PC-9 (cell line): ENCODE data around the gene OSBPL6. TPM values are rescaled to one million over a fixed set of nuclear protein-coding genes. Genes with fewer than 3 reads are reported as not detected.

Experiments used
- BruUV-seq: library from RNA; stranded (reverse); fragments of 400-500 nt; replicated peaks from 2 replicates; lab custom pipeline; 2021; lab: Mats Ljungman, UMichigan
- CTCF ChIA-PET: fragments of 300-600 bp; sonication (Branson Sonifier 250); formaldehyde crosslinking; loops from one replicate; lab custom pipeline; 2022; ENCODE audit warnings: antibody characterized with exemption; lab: Charles Lee
- POLR2A ChIA-PET: fragments of 300-600 bp; sonication (Branson Sonifier 250); formaldehyde crosslinking; loops from one replicate; lab custom pipeline; 2022; ENCODE audit warnings: antibody characterized with exemption; ENCODE audit not compliant: unreplicated experiment; lab: Charles Lee
- DNase-seq, 2 experiments: peaks; one replicate each; pipeline versions ENCODE4 v3.0.0 to v3.0.0-alpha.2; 2015 to 2022; ENCODE audit warnings: mixed read lengths in 1 of 2
- H2AFZ ChIP-seq: fragments of 200-600 bp; sonication (generic); 2 replicates; pipeline ENCODE4 v1.8.1; 2017; ENCODE audit warnings: antibody characterized with exemption
- H3F3A ChIP-seq: fragments of 200-600 bp; sonication (generic); 2 replicates; pipeline ENCODE4 v1.8.1; 2017; ENCODE audit warnings: antibody characterized with exemption, mild to moderate bottlenecking, low read depth; ENCODE audit not compliant: insufficient read depth
- H3K27ac ChIP-seq: fragments of 200-600 bp; sonication (generic); 2 replicates; pipeline ENCODE4 v1.6.1; 2016; ENCODE audit warnings: mixed run types
- H3K27me3 ChIP-seq: fragments of 200-600 bp; sonication (generic); 2 replicates; pipeline ENCODE4 v1.6.1; 2016; ENCODE audit warnings: low read depth, mixed run types; ENCODE audit not compliant: insufficient read depth
- H3K36me3 ChIP-seq: fragments of 200-600 bp; sonication (generic); 2 replicates; pipeline ENCODE4 v1.6.1; 2016; ENCODE audit warnings: low read depth, mixed run types
- H3K4me1 ChIP-seq: fragments of 200-600 bp; sonication (generic); replicated peaks from 2 replicates; pipeline ENCODE4 v1.6.1; 2016; ENCODE audit warnings: mixed run types; ENCODE audit not compliant: insufficient read depth
- H3K4me2 ChIP-seq: fragments of 200-600 bp; sonication (generic); 2 replicates; pipeline ENCODE4 v1.6.1; 2017; ENCODE audit warnings: mixed run types
- H3K4me3 ChIP-seq: fragments of 200-600 bp; sonication (generic); 2 replicates; pipeline ENCODE4 v1.6.1; 2016; ENCODE audit warnings: mixed run types
- H3K79me2 ChIP-seq: fragments of 200-600 bp; sonication (generic); 2 replicates; pipeline ENCODE4 v1.6.1; 2017; ENCODE audit warnings: low read depth, mixed run types
- H3K9me2 ChIP-seq: fragments of 200-600 bp; sonication (generic); 2 replicates; pipeline ENCODE4 v1.8.1; 2017; ENCODE audit warnings: mild to moderate bottlenecking; ENCODE audit not compliant: insufficient read depth
- H3K9me3 ChIP-seq: fragments of 200-600 bp; sonication (generic); 2 replicates; pipeline ENCODE4 v1.8.1; 2016; ENCODE audit warnings: low read depth; ENCODE audit not compliant: insufficient read depth
- H4K20me1 ChIP-seq: fragments of 200-600 bp; sonication (generic); 2 replicates; pipeline ENCODE4 v1.8.1; 2017; ENCODE audit not compliant: insufficient read depth
- EZH2 ChIP-seq: fragments of 200-600 bp; sonication (generic); IDR thresholded peaks from 2 replicates; pipeline ENCODE4 v1.8.0; 2017; ENCODE audit warnings: antibody characterized with exemption, low read depth
- intact Hi-C: fragments of 100-400 bp; cut with micrococcal nuclease; formaldehyde crosslinking; loops from one replicate; pipeline ENCODE4 v1.10.0; 2022; ENCODE audit not compliant: unreplicated experiment
- total RNA-seq: library from RNA; stranded (reverse); gene quantifications from 2 replicates; pipeline ENCODE4 v1.2.3, GENCODE V29; 2021
- TF ChIP-seq, protein P1 (sequence below): fragments of 200-600 bp; sonication (generic); conservative IDR thresholded peaks from 2 replicates; pipeline ENCODE4 v1.6.1; 2017; ENCODE audit warnings: mixed run types, antibody characterized with exemption, mild to moderate bottlenecking, moderate library complexity

The OSBPL6 gene
- total RNA-seq, 1 experiment from 2014 or later = 2.6 TPM

DNA sequence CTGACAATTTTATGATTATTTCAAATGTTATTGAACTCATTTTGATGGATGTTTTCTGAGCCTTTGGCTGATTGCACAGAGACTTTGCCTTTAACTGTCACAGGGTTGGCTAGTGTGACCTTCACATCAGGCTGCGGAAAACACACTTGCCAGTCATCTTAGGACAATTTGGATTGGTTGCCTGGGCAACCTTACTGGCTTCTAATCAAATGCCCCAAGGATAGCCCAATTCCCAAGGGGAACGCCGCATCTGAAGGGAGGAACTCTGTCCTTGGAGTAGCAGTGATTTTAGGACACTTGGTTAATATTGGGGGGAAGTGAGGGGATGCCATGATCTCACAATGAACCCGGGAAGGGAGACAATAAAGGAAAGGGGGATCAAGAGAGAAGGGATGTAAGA, 29.5 kb downstream of the OSBPL6 start:
- Histone ChIP-seq H3K4me1 (no peaks in the 10 kb centered on the region), H3F3A (no peaks in the 10 kb centered on the region), H4K20me1 (no peaks in the 10 kb centered on the region), H3K9me3 (no peaks in the 10 kb centered on the region), H3K36me3 (no peaks in the 10 kb centered on the region), H3K79me2 (no peaks in the 10 kb centered on the region), H3K9me2 (no peaks in the 10 kb centered on the region), H3K27ac (no peak overlapping the region), H3K4me2 (no peak overlapping the region), H3K27me3 (no peaks in the 10 kb centered on the region), H3K4me3 (no peak overlapping the region), H2AFZ (no peak overlapping the region)
- DNase-seq = no peak
- TF ChIP-seq, protein P1, sequence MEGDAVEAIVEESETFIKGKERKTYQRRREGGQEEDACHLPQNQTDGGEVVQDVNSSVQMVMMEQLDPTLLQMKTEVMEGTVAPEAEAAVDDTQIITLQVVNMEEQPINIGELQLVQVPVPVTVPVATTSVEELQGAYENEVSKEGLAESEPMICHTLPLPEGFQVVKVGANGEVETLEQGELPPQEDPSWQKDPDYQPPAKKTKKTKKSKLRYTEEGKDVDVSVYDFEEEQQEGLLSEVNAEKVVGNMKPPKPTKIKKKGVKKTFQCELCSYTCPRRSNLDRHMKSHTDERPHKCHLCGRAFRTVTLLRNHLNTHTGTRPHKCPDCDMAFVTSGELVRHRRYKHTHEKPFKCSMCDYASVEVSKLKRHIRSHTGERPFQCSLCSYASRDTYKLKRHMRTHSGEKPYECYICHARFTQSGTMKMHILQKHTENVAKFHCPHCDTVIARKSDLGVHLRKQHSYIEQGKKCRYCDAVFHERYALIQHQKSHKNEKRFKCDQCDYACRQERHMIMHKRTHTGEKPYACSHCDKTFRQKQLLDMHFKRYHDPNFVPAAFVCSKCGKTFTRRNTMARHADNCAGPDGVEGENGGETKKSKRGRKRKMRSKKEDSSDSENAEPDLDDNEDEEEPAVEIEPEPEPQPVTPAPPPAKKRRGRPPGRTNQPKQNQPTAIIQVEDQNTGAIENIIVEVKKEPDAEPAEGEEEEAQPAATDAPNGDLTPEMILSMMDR = no peak
- TF ChIP-seq EZH2 = no peak
- intact Hi-C loops = no loop called here
- no TSS peak for BruUV-seq
- ChIA-PET CTCF (no interaction called here), POLR2A (no interaction called here)

DNA sequence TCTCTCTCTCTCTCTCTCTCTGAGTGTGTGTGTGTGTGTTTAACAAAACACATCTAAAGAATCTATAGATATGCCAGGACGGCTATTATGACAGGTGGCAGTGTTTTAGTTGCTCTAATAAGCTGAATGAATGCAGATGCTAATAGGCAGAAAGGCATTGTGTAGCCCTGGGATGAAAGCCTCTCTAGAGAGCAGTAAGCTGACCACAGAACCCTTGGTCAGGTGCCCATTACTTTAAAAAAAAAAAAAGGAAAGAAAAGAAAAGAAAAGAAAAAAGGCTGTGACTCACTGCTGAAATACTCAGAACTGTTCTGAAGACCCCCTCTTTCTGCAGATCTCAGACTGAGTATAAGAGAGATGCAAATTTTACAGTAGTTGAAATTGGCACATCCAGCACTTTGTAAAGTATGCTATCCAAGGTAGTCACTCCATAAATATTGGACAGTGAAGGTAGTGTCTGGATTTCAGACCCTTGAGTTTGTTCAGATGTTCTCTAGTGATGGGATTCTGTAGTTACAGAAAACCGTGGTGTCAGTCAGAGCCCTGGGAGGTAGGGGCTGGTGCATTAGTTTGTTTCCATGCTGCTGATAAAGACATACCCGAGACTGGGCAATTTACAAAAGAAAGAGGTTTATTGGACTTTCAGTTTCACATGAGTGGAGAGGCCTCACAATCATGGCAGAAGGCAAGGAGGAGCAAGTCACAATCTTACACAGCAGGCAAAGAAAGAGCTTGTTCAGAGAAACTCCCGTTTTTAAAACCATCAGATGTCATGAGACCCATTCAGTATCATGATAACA, 30.9 kb downstream of the OSBPL6 start:
- Histone ChIP-seq H3K9me2 (no peaks in the 10 kb centered on the region), H4K20me1 (no peaks in the 10 kb centered on the region), H3K4me3 (no peak overlapping the region), H3F3A (no peaks in the 10 kb centered on the region), H3K4me1 (no peaks in the 10 kb centered on the region), H3K36me3 (no peaks in the 10 kb centered on the region), H3K9me3 (no peaks in the 10 kb centered on the region), H3K27me3 (no peaks in the 10 kb centered on the region), H3K79me2 (no peaks in the 10 kb centered on the region), H3K27ac (no peak overlapping the region), H3K4me2 (no peak overlapping the region), H2AFZ (no peak overlapping the region)
- TF ChIP-seq, protein P1 = no peak
- TF ChIP-seq EZH2 = no peak
- intact Hi-C loops = no loop called here
- ChIA-PET CTCF (no interaction called here), POLR2A (no interaction called here)
- no peak for DNase-seq
- BruUV-seq = no TSS peak

DNA sequence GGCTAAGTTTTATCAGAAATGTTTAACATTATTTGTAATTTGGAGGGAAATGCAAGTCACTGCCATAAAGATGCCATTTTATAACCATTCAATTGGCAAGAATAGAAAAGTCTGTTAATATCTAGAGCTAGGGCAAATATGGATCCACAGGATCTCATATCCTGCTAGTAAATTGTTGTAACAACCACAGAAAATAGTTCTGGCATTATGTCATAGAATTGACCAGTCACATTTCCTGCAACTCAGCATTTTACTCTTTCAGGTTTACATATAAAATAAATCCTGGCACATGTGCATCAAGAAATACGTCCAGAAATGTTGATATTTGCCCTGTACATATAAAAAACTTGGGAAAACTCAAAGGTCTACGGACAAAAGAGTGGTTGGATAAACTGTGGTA, 32.9 kb downstream of the OSBPL6 start:
- Histone ChIP-seq H3K4me2 (no peak overlapping the region), H3K4me1 (no peaks in the 10 kb centered on the region), H3K9me3 (no peaks in the 10 kb centered on the region), H3K4me3 (no peak overlapping the region), H3K9me2 (no peaks in the 10 kb centered on the region), H3F3A (no peaks in the 10 kb centered on the region), H2AFZ (no peak overlapping the region), H3K36me3 (no peaks in the 10 kb centered on the region), H3K79me2 (no peaks in the 10 kb centered on the region), H4K20me1 (no peaks in the 10 kb centered on the region), H3K27me3 (no peaks in the 10 kb centered on the region), H3K27ac (no peak overlapping the region)
- TF ChIP-seq, protein P1 = no peak
- TF ChIP-seq EZH2 = no peak
- intact Hi-C loops = no loop called here
- BruUV-seq = no TSS peak
- no peak for DNase-seq
- CTCF ChIA-PET = no interaction called here
- POLR2A ChIA-PET = no interaction called here
